OCI-LY1 (cell line): ENCODE data around the gene NDFIP2.

Experiments used
- EZH2 ChIP-seq: fragments of 200-600 bp; sonication (generic), shearing (Covaris generic); IDR thresholded peaks from 2 replicates; pipeline ENCODE4 v1.8.0; 2017; ENCODE audit warnings: borderline replicate concordance, mixed run types, mild to moderate bottlenecking, antibody characterized with exemption, low read length, moderate library complexity, mixed read lengths
- TF ChIP-seq, protein P1 (sequence below): fragments of 200-600 bp; sonication (generic), shearing (Covaris generic); IDR thresholded peaks from 2 replicates; pipeline ENCODE4 v1.5.1; 2017; ENCODE audit warnings: mild to moderate bottlenecking, antibody characterized with exemption, low read length, moderate library complexity, mixed read lengths

DNA sequence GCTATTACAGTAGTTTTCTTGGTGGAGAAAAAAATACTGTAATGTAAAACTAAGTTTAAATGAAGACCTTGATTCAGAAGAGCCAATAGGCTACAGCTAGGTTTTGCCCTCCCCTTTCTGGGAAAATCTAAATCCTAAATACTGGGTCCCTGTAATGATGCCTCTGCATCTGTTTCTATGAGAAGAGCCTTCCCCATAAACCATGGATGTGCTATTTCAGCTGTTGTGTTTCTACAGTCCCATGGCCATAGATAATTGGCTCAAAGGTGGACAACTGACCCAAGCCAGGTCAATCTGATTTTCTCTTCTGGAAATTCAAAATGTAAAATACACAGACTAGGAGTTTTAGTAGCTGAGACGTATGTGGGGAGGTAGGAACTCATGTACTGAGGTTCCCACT is 101.9 kb downstream of the NDFIP2 start:
- TF ChIP-seq, protein P1, sequence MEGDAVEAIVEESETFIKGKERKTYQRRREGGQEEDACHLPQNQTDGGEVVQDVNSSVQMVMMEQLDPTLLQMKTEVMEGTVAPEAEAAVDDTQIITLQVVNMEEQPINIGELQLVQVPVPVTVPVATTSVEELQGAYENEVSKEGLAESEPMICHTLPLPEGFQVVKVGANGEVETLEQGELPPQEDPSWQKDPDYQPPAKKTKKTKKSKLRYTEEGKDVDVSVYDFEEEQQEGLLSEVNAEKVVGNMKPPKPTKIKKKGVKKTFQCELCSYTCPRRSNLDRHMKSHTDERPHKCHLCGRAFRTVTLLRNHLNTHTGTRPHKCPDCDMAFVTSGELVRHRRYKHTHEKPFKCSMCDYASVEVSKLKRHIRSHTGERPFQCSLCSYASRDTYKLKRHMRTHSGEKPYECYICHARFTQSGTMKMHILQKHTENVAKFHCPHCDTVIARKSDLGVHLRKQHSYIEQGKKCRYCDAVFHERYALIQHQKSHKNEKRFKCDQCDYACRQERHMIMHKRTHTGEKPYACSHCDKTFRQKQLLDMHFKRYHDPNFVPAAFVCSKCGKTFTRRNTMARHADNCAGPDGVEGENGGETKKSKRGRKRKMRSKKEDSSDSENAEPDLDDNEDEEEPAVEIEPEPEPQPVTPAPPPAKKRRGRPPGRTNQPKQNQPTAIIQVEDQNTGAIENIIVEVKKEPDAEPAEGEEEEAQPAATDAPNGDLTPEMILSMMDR = no peak
- no peak for TF ChIP-seq EZH2
